Measurements from ENCODE around the gene PRR11.
"Not testable (repeated sequence)": the region's sequence is repeated elsewhere in the genome, so short reads cannot be mapped to it uniquely, and the experiment has no call there.

The PRR11 gene

GRCh38 chr17:59219992-59220327 is 64.4 kb downstream of the PRR11 start:
- DNase-seq (ENCODE audit: low spot score), result no peak

- peak; percentile 96 for DNase-seq (ENCODE audit: low spot score)
Measured at GRCh38 chr17:59220328-59221158, 65.0 kb downstream of the PRR11 start, which contains the start of gene GDPD1. Gene GDPD1 (plus strand): TSS chr17:59220511. CDS start chr17:59220610, 99 bp downstream.

- peak; percentile 9 for DNase-seq (ENCODE audit: low spot score)
Measured at GRCh38 chr17:59221159-59221847, 65.8 kb downstream of the PRR11 start.

GRCh38 chr17:59223813-59224212 is 68.3 kb downstream of the PRR11 start:
- DNase-seq (ENCODE audit: low spot score), result no peak

GRCh38 chr17:59228588-59228987 is 73.0 kb downstream of the PRR11 start:
- not testable (repeated sequence) for DNase-seq (ENCODE audit: low spot score)

- DNase-seq (ENCODE audit: low spot score), result no peak
Measured at GRCh38 chr17:59230764-59231163, 75.2 kb downstream of the PRR11 start.

- no peak for DNase-seq (ENCODE audit: low spot score)
Measured at GRCh38 chr17:59234631-59235030, 79.1 kb downstream of the PRR11 start.

GRCh38 chr17:59238906-59239305 is 83.4 kb downstream of the PRR11 start:
- DNase-seq (ENCODE audit: low spot score), result no peak

- no peak for DNase-seq (ENCODE audit: low spot score)
Measured at GRCh38 chr17:59244081-59244480, 88.5 kb downstream of the PRR11 start.
